ENCODE data around the gene CAMK1D. TPM values are rescaled to one million over a fixed set of nuclear protein-coding genes. Genes with fewer than 3 reads are reported as not detected.

CAMK1D gene
- total RNA-seq, 4 donors from 2014 or later: 5.6 to 23.9 (median 7.4) TPM

- Histone ChIP-seq H3K36me3 (no peaks in the 10 kb centered on the region), H3K4me3 (no peak overlapping the region), H3K4me1 (peaks cover 0 to 13% (median 0%) of the 10 kb centered on the region in 4 donors), H3K27me3 (no peaks in the 10 kb centered on the region), H3K27ac (no peak overlapping the region), H3K9me3 (no peaks in the 10 kb centered on the region)
- TF ChIP-seq, protein P1, sequence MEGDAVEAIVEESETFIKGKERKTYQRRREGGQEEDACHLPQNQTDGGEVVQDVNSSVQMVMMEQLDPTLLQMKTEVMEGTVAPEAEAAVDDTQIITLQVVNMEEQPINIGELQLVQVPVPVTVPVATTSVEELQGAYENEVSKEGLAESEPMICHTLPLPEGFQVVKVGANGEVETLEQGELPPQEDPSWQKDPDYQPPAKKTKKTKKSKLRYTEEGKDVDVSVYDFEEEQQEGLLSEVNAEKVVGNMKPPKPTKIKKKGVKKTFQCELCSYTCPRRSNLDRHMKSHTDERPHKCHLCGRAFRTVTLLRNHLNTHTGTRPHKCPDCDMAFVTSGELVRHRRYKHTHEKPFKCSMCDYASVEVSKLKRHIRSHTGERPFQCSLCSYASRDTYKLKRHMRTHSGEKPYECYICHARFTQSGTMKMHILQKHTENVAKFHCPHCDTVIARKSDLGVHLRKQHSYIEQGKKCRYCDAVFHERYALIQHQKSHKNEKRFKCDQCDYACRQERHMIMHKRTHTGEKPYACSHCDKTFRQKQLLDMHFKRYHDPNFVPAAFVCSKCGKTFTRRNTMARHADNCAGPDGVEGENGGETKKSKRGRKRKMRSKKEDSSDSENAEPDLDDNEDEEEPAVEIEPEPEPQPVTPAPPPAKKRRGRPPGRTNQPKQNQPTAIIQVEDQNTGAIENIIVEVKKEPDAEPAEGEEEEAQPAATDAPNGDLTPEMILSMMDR (IDR thresholded peaks at IDR 0.05): no peak
- no peak for TF ChIP-seq POLR2A (IDR thresholded peaks at IDR 0.05)
- no peak for DNase-seq
These were observed 64.0 kb downstream of the CAMK1D start for GRCh38 chr10:12413369-12413711.

DNA sequence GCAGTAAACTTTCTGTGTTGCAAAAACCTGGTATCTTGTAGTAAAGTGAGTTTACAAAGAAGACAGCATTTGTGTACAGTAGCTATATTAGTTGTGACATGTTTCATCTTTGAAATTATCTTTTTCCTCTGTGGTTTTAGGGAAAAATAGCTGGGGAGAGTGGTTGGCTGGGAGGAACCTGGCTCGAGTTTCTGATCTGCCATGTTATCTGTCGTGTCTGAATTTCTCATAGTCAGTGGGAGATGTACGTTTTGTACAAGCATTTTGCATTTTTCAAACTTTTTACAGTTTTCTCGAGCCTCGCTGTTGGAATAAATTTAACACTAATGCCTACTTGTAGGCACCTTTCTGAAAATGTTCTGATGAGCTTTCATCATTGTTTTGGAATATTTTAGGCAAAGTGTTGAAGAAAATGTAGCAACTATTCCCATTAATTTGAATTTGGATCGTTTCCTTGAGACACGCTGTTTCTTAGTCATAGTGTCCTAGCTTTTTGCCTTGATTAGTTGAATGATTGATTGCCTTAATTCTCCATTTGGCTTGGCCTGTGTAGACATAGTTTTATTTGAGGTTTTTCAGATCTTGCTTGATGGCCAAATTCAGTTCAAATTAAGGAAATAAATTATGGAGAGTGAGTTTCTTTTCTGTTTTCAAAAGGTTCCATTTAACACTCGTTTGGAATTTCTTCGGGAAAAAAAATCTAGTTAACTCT lies 65.1 kb downstream of the CAMK1D start:
- Histone ChIP-seq H3K27ac (no peak overlapping the region), H3K27me3 (no peaks in the 10 kb centered on the region), H3K4me1 (peaks cover 0 to 20% (median 0%) of the 10 kb centered on the region in 4 donors), H3K36me3 (no peaks in the 10 kb centered on the region), H3K4me3 (no peak overlapping the region), H3K9me3 (no peaks in the 10 kb centered on the region)
- TF ChIP-seq, protein P1 (IDR thresholded peaks at IDR 0.05): no peak
- TF ChIP-seq POLR2A (IDR thresholded peaks at IDR 0.05): no peak
- DNase-seq: no peak

DNA sequence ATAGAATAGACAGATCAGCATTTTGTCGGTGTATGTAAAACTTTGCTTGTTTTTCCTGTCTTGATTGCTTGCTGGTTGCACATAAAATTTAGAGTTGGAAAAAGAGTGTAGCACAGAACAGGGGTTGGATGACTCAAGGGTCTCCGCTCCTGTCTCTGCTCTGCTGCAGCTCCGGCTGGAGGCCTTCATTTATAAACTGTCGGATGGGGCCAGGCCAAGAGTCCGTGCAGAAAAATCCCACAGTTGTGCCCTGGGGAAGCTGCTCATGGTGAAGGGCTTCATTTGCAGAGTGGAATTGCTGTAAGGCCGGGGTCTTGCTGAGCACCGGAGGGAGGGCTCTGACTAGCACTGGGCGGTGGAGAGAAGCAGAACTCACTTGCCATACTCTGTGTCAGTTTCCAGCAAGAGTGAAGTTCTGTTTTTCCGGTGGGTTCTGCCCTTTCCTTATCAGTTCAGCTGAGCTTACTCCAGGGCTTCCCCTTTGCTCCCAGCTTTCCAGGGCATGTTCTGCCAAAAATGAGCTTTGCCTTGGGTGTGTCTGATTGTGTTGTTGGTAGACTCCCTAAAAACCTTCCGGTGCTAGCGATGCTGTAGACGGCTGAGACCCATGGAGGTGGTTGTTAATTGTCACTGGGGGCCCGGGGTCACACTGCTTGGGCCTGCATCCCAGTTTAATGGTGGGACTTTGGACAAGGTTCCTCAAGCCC lies 67.2 kb downstream of the CAMK1D start:
- Histone ChIP-seq H3K4me3 (no peak overlapping the region), H3K27me3 (no peaks in the 10 kb centered on the region), H3K9me3 (no peaks in the 10 kb centered on the region), H3K27ac (no peak overlapping the region), H3K36me3 (no peaks in the 10 kb centered on the region), H3K4me1 (peaks cover 0 to 20% (median 0%) of the 10 kb centered on the region in 4 donors)
- TF ChIP-seq POLR2A (IDR thresholded peaks at IDR 0.05): no peak
- TF ChIP-seq, protein P1 (IDR thresholded peaks at IDR 0.05): no peak
- peak in 2 of 3 donors; percentile 34 to 42 for DNase-seq

DNA sequence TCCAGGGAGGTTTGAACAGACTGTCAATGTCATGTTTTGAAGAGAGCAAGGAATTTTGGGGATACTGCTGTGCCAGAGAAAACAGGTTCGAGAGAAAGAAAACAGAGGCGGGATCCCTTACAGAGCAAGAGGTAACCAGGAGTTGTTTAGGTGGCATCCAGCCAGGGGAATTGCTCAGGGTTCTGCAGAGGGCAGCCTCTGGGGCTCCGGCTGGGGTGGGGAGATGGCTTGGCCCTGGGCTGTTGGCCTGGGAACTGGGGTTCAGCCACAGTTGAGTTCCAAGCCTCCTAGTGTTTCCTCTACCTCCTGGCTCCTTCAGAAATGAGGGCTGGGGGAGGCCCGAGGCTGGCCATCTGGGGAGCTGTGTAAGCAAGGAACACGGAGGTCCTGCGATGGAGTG lies 68.0 kb downstream of the CAMK1D start:
- Histone ChIP-seq H3K36me3 (no peaks in the 10 kb centered on the region), H3K9me3 (no peaks in the 10 kb centered on the region), H3K4me3 (no peak overlapping the region), H3K4me1 (peaks cover 0 to 20% (median 0%) of the 10 kb centered on the region in 4 donors), H3K27ac (no peak overlapping the region), H3K27me3 (no peaks in the 10 kb centered on the region)
- TF ChIP-seq POLR2A (IDR thresholded peaks at IDR 0.05): no peak
- TF ChIP-seq, protein P1 (IDR thresholded peaks at IDR 0.05): no peak
- DNase-seq: peak in 2 of 3 donors; percentile 20 to 32

- Histone ChIP-seq H3K27ac (no peak overlapping the region), H3K4me1 (peaks cover 0 to 20% (median 0%) of the 10 kb centered on the region in 4 donors), H3K36me3 (no peaks in the 10 kb centered on the region), H3K9me3 (no peaks in the 10 kb centered on the region), H3K4me3 (no peak overlapping the region), H3K27me3 (no peaks in the 10 kb centered on the region)
- peak in 2 of 3 donors; percentile 31 to 48 for DNase-seq
- no peak for TF ChIP-seq POLR2A (IDR thresholded peaks at IDR 0.05)
- TF ChIP-seq, protein P1 (IDR thresholded peaks at IDR 0.05): no peak
These were observed 68.7 kb downstream of the CAMK1D start for GRCh38 chr10:12418000-12418399.
